Stimulated activated naive CD8-positive, alpha-beta T cell treated with anti-CD3 and anti-CD28 coated beads, Interleukin-15, amount 100 ng/mL, for 72 hours (primary cell): ENCODE results near the gene PSD4.

Experiments used
- ATAC-seq: fragments of 150-1000 bp; cut with Tn5 transposase; 2 replicates; pipeline ENCODE4 v1.10.0; 2021; ENCODE audit warnings: mild to moderate bottlenecking, moderate library complexity
- DNase-seq, 2 donors: peaks; one replicate each; pipeline ENCODE4 v3.0.0; 2021 to 2022
- H3K27ac Mint-ChIP-seq, 2 donors: one replicate each; pipeline ENCODE4 v1.8.0; 2022; ENCODE audit warnings: mild to moderate bottlenecking in 2 of 2, mixed read lengths in 2 of 2, moderate library complexity in 2 of 2
- H3K27me3 Mint-ChIP-seq: one replicate; pipeline ENCODE4 v1.8.0; 2022; ENCODE audit warnings: mixed read lengths
- H3K4me1 Mint-ChIP-seq: one replicate; pipeline ENCODE4 v1.8.0; 2022; ENCODE audit warnings: mild to moderate bottlenecking, mixed read lengths
- H3K4me3 Mint-ChIP-seq, 2 donors: one replicate each; pipeline ENCODE4 v1.8.0; 2022; ENCODE audit warnings: mild to moderate bottlenecking in 2 of 2, mixed read lengths in 2 of 2, moderate library complexity in 1 of 2
- H3K9me3 Mint-ChIP-seq, 2 donors: one replicate each; pipeline ENCODE4 v1.8.0; 2022; ENCODE audit warnings: mixed read lengths in 2 of 2

The PSD4 gene

DNA sequence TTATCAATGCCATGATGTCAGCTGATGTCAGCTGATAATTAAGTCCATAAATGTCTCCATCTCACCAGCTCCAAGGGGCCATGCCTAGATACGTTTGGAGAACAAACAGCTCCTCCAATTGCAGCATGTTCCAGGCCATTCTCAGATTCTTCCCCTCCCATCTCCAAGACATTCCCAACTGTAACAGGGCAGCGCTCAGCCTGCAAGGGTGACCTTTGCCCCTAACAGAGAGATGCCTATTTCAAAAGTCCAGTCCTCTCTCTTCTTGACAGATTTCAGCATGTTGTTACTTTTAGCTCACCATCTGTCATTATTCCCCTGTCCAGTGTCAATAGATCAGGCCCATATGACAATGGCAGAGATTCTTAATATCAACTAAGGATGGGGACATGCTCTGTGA, 9.9 kb downstream of the PSD4 start:
- no peak for ATAC-seq
- peak overlapping the region in 1 of 2 donors; percentile 2 for H3K4me3 Mint-ChIP-seq
- peak overlapping the region; percentile 52 to 55 for H3K27ac Mint-ChIP-seq
- no peaks in the 10 kb centered on the region for H3K9me3 Mint-ChIP-seq
- DNase-seq = no peak
- H3K27me3 Mint-ChIP-seq = no peaks in the 10 kb centered on the region
- H3K4me1 Mint-ChIP-seq = peaks cover 92% of the 10 kb centered on the region

DNA sequence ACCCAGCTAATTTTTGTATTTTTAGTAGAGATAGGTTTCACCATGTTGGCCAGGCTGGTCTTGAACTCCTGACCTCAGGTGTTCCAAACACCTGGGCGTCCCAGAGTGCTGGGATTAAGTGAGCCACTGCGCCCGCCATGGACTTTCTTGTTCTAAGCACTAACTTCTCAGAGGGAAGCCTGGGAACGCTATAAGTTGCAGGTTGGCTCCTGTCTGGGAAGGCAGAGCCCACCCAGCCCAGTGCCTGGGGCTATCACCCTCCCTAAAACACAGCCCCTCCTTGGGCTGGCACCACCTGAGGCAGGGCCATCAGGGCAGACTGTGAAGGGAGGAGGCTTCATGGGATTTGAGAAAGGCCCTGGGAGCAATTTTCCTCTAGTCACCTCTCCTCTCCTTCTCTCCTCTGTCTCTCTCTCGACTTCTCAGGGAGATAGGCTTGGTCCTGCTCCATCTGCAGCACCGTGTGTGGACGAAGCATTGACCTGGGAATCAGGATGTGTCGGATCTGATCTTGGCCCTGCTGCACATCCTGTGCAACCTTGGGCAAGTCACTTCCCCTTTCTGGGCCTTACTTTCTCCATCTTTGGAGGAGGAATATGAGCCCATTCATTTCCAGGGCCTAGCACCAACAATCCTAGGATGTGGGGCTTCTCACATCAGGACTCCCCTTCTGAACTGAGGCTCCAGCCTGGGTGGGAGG, 10.9 kb downstream of the PSD4 start:
- H3K4me3 Mint-ChIP-seq = peak overlapping the region in 1 of 2 donors; percentile 47
- no peak for ATAC-seq
- no peak for DNase-seq
- no peaks in the 10 kb centered on the region for H3K27me3 Mint-ChIP-seq
- H3K27ac Mint-ChIP-seq = peak overlapping the region; percentile 39 to 58
- no peaks in the 10 kb centered on the region for H3K9me3 Mint-ChIP-seq
- peaks cover 90% of the 10 kb centered on the region for H3K4me1 Mint-ChIP-seq

DNA sequence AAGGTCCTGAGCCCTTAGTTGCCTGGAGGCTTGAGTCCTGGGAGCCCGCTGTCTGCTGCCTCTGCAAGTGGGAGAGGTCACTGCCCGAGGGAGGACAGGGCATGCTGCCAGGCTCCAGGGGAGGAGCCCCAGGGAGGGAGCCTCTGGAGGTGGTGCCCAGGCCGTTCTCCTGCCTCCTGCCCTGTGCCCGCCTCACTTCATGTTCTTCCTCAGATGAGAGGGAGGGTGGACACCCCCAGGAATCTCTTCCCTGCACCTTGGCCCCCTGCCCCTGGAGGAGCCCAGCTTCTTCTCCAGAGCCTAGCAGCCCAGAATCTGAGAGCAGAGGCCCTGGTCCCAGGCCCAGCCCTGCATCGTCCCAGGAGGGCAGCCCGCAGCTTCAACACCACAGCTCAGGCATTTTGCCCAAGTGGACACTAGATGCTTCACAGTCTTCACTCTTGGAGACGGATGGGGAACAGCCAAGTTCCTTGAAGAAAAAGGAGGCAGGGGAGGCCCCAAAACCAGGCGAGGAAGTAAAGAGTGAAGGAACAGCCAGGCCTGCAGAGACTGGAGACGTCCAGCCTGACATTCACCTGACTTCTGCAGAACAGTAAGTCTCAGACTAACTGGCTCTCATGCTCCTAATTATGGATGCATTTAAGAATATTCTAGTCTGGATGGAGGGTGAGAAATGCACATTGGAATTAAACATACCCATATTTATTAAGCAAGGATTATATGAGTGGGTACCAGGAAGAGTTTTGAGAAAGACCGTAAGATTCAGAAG, 12.1 kb downstream of the PSD4 start:
- H3K4me3 Mint-ChIP-seq = no peak overlapping the region
- peaks cover 82% of the 10 kb centered on the region for H3K4me1 Mint-ChIP-seq
- H3K27me3 Mint-ChIP-seq = no peaks in the 10 kb centered on the region
- no peak for DNase-seq
- ATAC-seq = peak; percentile 27
- no peaks in the 10 kb centered on the region for H3K9me3 Mint-ChIP-seq
- H3K27ac Mint-ChIP-seq = peak overlapping the region; percentile 81 to 82

DNA sequence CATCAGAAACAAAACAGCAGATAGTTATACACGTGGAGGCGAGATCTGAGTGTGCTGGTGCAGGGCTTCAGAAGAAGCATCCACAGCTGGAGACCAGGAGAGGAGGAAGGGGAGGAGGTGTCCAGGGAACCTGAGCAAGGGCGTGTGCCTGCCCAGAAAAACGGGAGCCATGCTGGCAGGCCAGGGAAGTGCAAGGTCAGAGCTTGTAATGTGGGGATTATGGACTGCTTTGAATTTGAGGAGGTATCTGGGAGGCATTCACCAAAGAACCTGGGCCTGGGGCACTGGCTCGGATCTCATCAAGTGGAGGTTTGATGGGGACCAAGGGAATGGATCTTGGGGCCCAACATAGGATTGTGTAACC, 12.6 kb downstream of the PSD4 start:
- no peaks in the 10 kb centered on the region for H3K27me3 Mint-ChIP-seq
- H3K4me1 Mint-ChIP-seq = peaks cover 77% of the 10 kb centered on the region
- H3K4me3 Mint-ChIP-seq = no peak overlapping the region
- no peaks in the 10 kb centered on the region for H3K9me3 Mint-ChIP-seq
- ATAC-seq (no peak), DNase-seq (no peak)
- H3K27ac Mint-ChIP-seq = peak overlapping the region; percentile 13 to 82

DNA sequence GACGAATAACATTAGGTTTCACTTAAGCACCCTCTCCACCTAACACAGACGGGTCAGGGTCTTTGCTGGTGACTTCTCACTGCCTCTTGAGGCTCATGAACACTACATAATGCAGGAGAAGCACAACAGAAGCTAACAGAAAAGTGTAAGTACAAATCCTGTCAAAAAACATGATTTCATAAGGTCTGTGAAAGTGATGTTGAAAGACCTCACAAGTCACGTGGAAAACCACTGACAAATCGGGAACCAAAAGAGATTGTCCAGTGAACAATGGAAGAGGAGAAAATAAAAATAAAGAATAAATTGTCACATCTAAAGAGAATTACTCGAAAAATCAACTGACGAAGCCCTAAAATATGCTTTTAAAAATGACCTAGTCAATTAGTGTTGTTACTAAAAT, 14.0 kb downstream of the PSD4 start:
- Mint-ChIP-seq H3K27ac (peak overlapping the region; percentile 35 to 82), H3K9me3 (no peaks in the 10 kb centered on the region), H3K4me1 (peaks cover 63% of the 10 kb centered on the region), H3K27me3 (no peaks in the 10 kb centered on the region), H3K4me3 (no peak overlapping the region)
- DNase-seq (no peak), ATAC-seq (no peak)

DNA sequence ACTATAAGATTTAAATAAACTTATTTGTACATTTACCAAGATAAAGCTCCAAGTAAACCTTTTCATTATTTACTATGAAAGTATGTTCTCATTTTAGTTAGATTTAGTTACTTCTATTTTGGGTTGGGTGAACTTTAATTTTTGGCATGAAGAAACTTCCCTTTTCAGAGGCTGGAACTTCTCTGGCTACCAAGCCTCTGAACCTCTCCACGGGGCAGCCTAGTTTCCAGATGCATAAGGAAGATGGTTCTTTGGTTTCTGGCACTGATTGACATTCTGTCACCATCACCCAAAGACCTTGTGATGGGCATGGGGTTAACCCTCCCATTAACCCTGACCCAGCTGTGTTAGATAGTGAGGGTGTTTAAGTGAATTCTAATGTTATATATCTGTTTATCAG, 17.1 kb downstream of the PSD4 start:
- Mint-ChIP-seq H3K27me3 (no peaks in the 10 kb centered on the region), H3K4me3 (no peak overlapping the region), H3K27ac (peak overlapping the region in 1 of 2 donors; percentile 27), H3K4me1 (peaks cover 43% of the 10 kb centered on the region), H3K9me3 (no peaks in the 10 kb centered on the region)
- ATAC-seq (no peak), DNase-seq (no peak)

DNA sequence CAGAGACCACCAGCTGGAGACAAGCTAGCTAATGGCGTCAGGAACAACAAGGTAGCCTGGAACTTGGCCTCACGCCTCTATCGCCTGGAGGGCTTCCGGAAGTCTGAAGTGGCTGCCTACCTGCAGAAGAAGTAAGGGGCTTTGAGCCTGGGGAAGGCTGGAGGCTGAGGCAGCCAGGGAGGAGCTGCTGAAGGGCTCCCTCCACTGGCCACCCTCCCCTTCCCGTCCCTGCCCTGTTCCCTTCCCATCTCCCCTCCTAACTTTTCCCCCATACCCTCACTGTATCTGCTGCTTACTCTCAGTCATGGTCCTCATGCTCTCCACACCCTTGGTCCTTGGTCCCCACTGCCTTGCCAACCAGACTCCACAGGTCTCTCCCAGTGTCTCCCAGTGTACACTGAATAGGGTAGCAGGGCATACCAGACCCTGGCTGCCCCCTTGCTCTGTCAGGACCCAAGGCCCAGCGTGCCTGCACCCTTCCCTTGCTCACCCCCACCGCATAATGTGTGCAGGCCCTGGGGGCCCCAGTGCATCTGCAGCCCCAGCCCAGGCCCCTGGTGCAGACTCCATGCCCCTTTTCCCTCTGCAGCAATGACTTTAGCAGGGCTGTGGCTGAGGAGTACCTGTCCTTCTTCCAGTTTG, 18.8 kb downstream of the PSD4 start:
- H3K9me3 Mint-ChIP-seq = no peaks in the 10 kb centered on the region
- DNase-seq (no peak), ATAC-seq (no peak)
- H3K27me3 Mint-ChIP-seq = no peaks in the 10 kb centered on the region
- H3K4me1 Mint-ChIP-seq = peaks cover 31% of the 10 kb centered on the region
- no peak overlapping the region for H3K4me3 Mint-ChIP-seq
- H3K27ac Mint-ChIP-seq = peak overlapping the region in 1 of 2 donors; percentile 68

DNA sequence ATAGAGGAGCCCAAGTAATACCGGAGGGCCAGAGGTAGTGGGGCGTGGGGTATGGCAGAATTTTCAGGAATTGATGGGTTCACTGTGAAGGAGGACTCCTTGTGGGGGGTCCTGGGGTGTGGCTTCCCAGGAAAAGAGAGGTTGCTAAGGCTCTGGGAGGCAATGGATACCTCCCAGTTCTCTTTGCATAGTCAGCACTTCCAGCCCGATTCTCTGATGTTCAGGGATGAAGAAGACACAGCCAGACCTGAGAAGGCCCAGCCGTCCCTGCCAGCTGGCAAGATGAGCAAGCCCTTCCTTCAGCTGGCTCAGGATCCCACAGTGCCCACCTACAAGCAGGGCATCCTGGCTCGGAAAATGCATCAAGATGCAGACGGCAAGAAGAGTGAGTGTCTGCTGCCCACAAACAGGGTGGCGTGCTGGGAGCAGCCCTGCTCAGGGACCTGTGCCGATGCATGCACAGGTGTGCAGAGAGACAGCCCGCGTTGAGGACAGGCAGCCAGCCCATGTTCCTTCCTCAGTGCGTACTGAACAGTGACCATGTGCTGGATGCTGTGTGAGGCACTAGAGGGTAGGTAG, 22.2 kb downstream of the PSD4 start:
- no peak overlapping the region for H3K4me3 Mint-ChIP-seq

DNA sequence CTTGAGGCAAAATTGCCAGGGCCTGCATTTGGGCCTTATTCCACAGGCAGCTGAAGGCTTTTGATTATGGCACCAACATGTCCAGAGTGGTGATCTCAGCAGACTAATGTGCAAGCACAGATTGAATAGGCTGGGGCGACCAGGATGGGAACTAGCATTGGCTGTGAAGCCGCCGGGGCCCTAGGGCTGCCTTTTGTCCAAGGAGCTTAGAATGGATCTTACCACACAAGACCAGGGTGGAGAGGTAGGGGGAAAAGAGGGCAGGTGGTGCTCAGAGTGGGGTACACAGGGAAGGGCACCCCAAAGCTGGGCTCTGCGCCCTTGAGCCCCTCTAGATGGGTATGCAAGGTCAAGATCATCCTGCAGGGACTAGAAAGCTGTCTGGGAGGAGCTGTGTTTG, 23.1 kb downstream of the PSD4 start:
- peak overlapping the region; percentile 24 to 88 for H3K27ac Mint-ChIP-seq
- no peak for DNase-seq
- H3K27me3 Mint-ChIP-seq = no peaks in the 10 kb centered on the region
- H3K4me1 Mint-ChIP-seq = peaks cover 27% of the 10 kb centered on the region
- no peak overlapping the region for H3K4me3 Mint-ChIP-seq
- ATAC-seq = peak; percentile 2
- no peaks in the 10 kb centered on the region for H3K9me3 Mint-ChIP-seq

More for the DNA sequence above, 22.2 kb downstream of the PSD4 start:
- Mint-ChIP-seq H3K4me1 (peaks cover 21% of the 10 kb centered on the region), H3K27ac (peak overlapping the region; percentile 48 to 88), H3K9me3 (no peaks in the 10 kb centered on the region), H3K27me3 (no peaks in the 10 kb centered on the region)
- DNase-seq = no peak
- ATAC-seq = peak; percentile 8

DNA sequence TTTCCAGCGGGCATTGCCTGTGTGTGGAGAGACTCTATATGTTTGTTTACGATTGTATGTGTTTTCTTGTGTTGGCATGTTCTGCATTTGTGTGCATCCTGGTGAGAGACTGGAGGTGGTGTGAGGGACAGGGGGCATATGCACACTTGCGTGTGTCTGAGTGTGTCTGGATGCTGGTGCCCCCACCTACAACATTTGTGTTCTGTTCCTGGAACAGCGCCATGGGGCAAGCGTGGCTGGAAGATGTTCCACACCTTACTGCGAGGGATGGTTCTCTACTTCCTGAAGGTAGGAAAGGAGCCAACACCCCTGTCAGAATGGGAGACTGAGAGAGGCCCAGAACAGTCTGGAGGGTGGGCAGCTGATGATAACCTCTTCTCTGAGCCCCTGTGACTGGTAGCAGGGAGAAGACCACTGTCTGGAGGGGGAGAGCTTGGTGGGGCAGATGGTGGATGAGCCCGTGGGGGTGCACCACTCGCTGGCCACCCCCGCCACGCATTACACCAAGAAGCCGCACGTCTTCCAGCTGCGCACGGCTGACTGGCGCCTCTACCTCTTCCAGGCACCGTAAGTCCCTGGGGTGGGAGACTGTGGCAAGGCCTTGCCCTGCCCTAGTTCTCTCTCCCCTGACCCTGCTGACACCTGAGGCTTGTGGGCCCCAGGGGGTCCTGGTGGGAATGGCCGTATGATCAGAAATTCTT, 23.7 kb downstream of the PSD4 start:
- peak overlapping the region in 1 of 2 donors; percentile 3 for H3K27ac Mint-ChIP-seq
- H3K9me3 Mint-ChIP-seq = no peaks in the 10 kb centered on the region

DNA sequence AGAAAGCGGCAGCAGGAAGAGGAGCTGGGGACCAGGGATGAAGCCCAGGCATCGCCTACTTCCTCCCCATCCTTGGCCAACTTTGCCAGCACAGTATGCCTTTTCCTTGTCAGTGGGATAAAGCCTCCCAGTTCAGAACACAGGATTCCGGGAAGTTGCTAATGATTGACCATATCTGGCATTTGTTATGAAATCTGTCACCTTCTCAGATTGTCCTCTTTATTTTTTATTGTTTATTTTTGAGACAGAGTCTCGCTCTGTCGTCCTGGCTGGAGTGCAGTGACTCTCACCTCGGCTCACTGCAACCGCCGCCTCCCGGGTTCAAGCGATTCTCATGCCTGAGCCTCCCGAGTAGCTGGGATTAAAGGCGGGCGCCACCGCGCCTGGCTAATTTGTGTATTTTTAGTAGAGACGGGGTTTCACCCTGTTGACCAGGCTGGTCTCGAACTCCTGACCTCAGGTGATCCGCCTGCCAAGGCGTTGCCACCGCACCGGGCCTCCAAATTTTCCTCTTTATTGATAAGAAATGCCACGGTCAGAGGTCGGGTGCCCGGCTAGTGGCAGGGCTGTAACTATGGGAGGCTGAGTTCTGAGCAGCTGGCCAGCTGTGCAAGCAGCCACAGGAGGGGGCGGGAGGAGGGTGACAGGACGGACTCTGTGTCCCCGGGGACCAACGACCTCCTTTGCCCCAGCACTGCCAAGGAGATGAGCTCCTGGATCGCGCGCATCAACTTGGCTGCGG, 24.4 kb downstream of the PSD4 start:
- DNase-seq (no peak), ATAC-seq (no peak)
- Mint-ChIP-seq H3K4me3 (no peak overlapping the region), H3K9me3 (no peaks in the 10 kb centered on the region), H3K4me1 (peaks cover 35% of the 10 kb centered on the region), H3K27me3 (no peaks in the 10 kb centered on the region), H3K27ac (no peak overlapping the region)

More for the DNA sequence above, 23.7 kb downstream of the PSD4 start:
- H3K4me3 Mint-ChIP-seq = no peak overlapping the region
- DNase-seq (no peak), ATAC-seq (no peak)
- H3K27me3 Mint-ChIP-seq = no peaks in the 10 kb centered on the region
- H3K4me1 Mint-ChIP-seq = peaks cover 32% of the 10 kb centered on the region

DNA sequence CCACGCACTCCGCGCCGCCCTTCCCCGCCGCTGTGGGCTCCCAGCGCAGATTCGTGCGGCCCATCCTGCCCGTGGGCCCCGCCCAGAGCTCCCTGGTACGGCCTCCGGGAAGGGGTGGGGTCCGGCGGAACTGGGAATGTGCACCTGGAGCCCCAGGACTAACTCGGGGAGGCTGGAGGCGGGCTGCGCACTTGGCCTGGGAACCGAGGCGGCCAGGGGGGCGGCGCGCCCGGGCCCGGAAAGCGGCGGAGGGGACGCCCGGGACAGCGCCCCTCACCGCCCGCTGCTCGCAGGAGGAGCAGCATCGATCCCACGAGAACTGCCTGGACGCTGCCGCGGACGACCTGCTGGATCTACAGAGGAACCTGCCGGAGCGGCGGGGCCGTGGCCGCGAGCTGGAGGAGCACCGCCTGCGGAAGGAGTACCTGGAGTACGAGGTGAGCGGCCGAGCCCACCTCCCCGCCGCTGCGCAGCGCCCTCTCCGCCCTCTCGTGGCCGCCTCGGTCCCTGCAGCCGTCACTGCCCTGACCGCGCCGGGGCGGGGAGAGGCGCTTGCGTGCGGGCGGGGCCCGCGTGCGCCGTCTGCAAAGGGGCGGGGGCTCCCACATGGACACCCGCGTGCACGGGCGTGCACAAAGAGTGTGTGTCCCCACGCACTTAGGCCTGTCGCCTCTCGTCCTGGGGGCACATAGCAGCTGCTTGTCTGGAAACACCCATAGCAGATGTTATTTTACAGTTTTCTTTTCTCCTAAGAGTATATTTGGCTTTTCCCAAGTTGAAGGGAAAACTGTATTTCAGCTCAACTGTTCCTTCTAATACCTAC, 25.2 kb downstream of the PSD4 start:
- Mint-ChIP-seq H3K27ac (no peak overlapping the region), H3K9me3 (no peaks in the 10 kb centered on the region), H3K4me1 (peaks cover 37% of the 10 kb centered on the region), H3K27me3 (no peaks in the 10 kb centered on the region), H3K4me3 (no peak overlapping the region)
- ATAC-seq = peak; percentile 83
- peak; percentile 72 to 83 for DNase-seq

DNA sequence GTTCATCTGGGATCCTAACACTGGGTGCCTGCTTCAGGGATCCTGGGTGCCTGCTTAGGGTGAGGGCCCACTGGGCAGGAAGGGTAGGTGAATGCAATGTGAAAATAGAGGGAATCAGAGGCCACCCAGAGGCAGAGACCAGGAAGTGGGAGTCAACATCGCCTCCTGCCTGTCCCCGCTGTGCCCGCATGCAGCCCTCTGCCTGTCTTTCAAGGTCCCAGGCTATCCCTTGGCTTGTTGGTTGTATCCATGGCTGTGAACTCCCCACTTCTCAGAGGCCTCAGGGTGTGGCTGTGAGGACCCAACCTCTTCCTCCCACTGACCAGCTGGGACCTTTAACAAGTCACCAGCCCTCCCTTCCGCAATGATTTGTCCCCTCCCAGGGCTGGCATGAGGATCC, 26.5 kb downstream of the PSD4 start:
- Mint-ChIP-seq H3K9me3 (no peaks in the 10 kb centered on the region), H3K27me3 (no peaks in the 10 kb centered on the region), H3K27ac (peak overlapping the region; percentile 32 to 37), H3K4me1 (peaks cover 43% of the 10 kb centered on the region), H3K4me3 (no peak overlapping the region)
- no peak for ATAC-seq
- no peak for DNase-seq
